DMS79 (cell line): ENCODE measurements around the gene PI4KA.
"Not testable (repeated sequence)": the region's sequence is repeated elsewhere in the genome, so short reads cannot be mapped to it uniquely, and the experiment has no call there.

Experiments used
- DNase-seq: peaks from one replicate; lab custom pipeline; 2025; lab: John Stamatoyannopoulos, UW

The PI4KA gene

DNA sequence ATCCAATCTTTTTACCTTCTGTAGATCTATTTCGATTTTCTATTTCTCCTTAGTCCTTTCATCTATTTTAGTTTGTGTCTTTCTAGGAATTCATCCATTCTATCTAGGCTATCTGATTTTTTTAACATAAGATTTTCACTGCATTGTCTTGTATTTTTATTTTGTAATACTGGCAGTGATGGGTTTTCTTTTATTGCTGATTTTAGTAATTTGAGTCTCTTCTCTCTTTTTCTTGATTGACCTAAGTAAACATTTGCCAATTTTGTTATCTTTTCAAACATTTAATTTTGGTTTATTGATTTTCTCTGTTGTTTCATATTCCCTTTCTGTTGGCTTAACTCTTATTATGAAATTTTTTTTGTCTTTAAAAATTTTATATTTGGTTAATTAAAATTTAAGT, 192.1 kb downstream of the PI4KA start:
- DNase-seq = no peak

DNA sequence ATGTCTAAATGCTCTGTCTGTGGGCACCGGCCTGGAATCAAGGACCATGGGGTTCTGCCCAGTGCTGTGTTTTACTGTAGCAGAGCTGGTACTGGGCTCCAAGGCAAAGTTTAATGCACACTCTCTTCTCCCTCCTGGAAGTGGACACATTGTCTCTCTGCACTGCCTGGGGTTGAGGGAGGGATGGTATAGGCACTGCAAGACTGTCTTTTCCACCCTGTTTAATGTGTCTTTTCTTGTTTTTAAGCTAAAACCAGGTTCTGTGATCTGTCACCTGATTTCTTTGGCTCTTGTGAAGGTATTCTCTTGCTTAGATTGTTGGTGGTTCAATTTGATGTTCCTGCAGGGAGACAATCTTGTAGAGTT, 194.0 kb downstream of the PI4KA start:
- DNase-seq = no peak

DNA sequence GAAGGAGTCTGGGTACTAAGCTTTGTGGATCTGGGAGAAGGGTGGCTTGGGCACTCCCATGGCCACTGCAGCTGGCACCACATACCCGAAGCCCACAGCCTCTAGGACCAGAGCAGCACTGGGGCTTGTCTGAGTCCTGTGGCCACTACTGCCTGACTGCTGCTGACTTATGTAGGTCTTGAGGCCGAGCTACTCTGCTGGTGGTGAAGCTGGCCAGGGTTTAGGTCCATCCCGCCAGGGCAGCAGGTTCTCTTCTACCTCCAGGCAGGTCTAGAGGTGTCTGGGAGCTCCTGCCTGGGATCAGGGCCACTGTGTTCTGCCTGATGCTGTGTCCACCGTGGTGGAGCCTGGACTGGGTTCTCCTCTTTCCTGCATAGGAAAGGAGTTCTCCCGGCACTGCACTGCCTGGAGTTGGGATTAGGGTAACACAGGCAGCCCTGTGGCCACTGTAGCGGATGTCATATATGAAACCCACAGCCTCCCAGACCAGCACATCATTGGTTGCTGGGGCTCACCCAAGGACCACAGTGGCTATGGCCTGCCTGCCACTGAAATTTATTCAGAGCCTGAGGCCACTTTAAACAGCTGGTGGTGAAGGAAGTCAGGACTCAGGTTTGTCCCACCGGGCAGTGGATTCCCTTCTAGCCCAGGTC, 194.5 kb downstream of the PI4KA start:
- no peak for DNase-seq

DNA sequence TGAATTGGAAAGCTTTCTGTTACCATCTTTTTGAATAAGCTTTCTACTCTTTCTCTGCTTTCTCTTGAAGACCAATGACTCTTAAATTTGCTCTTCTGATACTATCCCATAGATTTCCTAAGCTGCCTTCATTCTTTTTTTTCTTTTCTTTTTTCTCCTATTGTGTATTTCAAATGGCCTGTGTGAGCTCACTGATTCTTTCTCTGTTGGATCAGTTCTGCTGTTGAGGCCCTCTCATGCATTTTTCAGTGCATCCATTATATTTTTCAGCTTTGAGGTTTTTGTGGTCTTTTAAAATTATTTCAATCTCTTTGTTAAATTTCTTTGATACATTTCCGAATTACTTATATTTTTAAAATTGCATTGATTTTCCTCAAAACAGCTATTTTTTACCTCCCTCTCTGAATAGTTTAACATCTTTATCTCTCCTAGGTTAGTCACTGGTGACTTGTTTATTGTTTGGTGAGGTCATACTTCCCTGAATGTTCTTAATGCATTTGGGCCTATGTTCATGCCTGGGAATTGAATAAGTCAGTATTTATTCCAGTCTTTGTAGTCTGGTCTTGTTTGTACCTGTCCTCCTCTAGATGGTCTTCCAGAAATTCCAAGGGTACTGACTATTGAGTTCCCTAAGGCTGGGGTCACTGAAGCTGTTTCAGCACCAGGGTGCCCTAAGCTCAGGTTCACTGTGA, 195.3 kb downstream of the PI4KA start:
- DNase-seq = no peak

DNA sequence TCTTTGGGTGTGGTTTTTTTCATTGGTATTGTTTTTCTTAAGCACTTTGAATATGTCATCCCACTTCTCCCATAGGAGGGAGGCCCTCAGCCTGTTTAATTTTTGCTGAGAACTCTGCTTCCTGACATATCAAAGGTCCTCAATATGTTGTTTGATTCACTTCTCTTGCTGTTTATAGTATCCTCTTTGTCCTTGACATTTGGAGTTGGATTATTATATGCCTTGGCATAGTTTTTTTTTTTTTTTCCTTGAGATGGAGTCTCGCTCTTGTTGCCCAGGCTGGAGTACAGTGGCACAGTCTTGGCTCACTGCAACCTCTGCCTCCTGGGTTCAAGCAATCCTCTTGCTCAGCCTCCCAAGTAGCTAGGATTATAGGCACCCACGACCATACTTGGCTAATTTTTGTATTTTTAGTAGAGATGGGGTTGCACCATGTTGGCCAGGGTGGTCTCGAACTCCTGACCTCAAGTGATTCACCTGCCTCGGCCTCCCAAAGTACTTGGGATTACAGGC, 196.0 kb downstream of the PI4KA start:
- DNase-seq = not testable (repeated sequence)

DNA sequence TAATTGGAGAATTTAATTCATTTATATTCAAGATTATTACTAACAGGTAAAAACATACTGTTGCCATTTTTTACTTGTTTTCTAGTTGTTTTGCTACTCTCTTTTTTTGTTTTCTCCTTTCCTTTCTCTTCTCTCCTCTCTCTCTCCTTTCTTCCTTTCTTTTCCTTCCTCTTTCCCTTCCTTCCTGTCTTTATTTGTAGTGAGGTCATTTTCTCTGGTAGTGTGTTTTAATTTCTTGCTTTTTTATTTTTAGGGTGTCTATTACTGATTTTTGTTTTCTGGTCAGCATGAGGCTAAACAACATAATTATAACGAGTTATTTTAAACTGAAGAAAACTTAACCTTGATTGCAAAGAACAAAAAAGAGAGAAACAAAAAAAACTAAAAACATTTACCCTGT, 197.1 kb downstream of the PI4KA start:
- no peak for DNase-seq

DNA sequence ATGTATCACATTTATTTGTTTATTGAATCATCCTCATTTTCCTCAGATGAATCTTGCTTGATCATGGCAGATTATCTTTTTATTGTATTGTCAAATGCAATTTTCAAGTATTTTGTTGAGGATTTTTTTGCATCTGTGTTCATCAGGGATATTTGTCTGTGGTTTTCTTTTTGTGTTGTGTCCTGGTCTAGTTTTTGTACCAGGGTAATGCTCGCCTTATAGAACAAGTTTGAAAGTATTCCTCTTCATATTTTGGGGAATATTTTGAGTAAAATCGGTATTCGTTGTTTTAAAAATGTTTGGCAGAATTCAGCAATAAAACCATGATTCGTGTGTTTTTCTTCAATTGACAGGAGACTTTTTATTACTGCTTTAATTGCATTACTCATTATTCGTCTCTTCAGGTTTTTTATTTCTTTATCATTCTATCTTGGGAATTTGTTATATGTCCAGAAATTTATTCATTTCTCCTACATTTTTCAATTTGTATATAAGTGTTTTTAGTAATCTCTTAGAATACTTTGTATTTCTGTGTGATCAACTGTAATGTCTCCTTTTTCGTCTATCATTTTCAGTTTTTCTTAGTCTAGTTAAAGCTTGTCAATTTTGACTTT, 198.1 kb downstream of the PI4KA start:
- no peak for DNase-seq

DNA sequence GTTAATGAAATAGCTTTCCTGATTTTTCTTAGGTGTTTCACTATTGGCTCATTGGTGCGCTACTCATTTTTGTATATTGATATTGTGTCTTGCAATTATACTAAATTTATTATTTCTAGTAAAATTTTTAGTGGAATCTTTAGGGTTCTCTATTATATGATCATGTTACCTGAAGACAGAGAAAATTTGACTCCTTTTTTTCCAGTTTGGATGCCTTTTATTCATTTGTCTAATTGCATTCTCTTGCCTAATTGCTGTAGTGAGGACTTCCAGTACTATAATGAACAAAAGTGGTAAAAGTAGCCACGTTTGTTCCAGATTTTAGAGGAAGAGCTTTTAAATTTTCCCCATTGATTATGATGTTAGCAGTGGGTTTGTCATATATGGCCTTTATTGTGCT, 198.7 kb downstream of the PI4KA start:
- DNase-seq = no peak

DNA sequence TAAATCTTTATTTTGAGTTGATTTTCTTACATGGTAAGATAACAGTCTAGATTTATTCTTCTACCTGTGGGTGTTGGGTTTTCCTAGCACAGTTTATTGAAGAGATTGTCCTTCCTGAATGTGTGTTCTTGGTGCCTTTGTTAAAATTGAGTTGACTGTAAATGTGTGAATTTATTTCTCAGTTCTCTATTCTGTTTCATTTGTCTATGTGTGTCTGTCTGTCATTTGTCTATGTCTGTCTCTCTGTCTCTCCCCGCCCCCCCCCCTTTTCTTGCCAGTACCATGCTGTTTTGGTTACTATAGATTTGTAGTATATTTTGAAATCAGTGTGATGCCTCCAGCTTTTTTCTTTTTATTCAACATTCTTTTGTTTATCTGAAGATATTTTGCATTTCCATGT, 199.4 kb downstream of the PI4KA start:
- DNase-seq = no peak

DNA sequence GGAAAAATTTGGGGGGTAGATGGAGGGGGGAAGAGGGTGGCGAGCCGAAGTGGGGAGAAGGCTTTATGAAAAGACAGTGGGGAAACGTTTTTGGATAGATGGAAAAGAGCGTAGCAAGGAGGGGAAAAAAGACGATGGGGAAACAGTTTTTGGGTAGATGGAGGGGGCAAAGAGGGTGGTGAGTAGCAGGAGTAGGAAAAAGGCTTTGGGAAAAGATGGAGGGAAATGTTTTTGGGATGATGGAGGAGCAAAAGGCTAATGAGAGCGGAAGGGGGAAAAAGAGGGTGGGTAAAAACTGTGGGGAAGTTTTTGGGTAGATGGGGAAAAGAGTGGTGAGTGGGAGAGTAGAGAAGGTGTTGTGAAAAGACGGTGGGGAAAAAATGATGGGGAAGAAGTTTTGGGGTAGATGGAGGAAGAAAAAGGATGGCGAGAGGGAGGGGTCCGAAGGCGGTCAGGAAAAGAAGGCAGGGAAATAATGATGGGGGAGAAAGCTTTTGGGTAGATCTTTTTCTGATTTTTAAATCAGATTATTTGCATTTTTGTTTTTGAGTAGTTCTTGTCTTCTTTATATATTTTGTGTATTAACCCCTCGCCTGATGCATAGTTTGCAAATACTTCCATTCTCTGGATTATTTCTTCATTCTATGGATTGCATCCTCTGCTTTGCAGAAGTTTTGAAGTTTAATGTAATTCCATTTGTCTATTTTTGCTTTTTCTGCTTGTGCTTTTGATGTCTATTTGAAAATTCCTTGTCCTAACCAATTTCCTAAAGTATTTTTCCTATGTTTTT, 200.0 kb downstream of the PI4KA start:
- DNase-seq = no peak

DNA sequence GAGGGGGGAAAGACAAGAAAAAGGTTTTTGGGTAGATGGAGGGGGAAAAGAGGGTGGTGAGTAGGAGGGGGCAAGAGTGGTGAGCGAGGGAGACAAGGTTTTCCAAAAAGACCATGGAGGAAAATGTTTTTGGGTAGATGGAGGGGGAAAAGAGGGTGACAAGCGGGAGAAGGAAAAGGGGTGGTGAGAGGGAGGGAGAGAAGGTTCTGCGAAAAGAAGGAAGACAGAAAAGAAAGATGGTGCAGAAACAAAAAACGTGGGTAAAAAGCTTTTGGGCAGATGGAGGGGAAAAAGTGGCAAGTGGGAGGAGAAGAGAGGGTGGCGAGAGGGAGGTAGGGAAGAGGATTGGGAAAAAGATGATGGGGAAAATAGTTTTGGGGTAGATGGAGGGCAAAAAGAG, 200.6 kb downstream of the PI4KA start:
- no peak for DNase-seq
